Astrocyte of the spinal cord (primary cell): ENCODE data around the gene ERBB4.

Experiments
- DNase-seq: peaks from one replicate; pipeline ENCODE4 v3.0.0; 2011; ENCODE audit warnings: low read depth, low spot score
- H3K4me3 ChIP-seq: 2 replicates; pipeline ENCODE4 v1.5.1; 2011; ENCODE audit warnings: low read depth, mild to moderate bottlenecking, low read length, moderate library complexity
- in situ Hi-C: cut with HindIII; loops from 2 replicates; pipeline ENCODE4 v1.10.0; 2017; ENCODE audit warnings: low sequenced_read_pairs
- TF ChIP-seq, protein P1 (sequence below): IDR thresholded peaks from 2 replicates; pipeline ENCODE4 v1.5.1; 2012; ENCODE audit warnings: low read depth, mild to moderate bottlenecking, low read length, inconsistent platforms

The ERBB4 gene

GRCh38 chr2:211349031-211349430, 1189.6 kb downstream of the ERBB4 start:
- TF ChIP-seq, protein P1, sequence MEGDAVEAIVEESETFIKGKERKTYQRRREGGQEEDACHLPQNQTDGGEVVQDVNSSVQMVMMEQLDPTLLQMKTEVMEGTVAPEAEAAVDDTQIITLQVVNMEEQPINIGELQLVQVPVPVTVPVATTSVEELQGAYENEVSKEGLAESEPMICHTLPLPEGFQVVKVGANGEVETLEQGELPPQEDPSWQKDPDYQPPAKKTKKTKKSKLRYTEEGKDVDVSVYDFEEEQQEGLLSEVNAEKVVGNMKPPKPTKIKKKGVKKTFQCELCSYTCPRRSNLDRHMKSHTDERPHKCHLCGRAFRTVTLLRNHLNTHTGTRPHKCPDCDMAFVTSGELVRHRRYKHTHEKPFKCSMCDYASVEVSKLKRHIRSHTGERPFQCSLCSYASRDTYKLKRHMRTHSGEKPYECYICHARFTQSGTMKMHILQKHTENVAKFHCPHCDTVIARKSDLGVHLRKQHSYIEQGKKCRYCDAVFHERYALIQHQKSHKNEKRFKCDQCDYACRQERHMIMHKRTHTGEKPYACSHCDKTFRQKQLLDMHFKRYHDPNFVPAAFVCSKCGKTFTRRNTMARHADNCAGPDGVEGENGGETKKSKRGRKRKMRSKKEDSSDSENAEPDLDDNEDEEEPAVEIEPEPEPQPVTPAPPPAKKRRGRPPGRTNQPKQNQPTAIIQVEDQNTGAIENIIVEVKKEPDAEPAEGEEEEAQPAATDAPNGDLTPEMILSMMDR, result no peak
- H3K4me3 ChIP-seq, result no peak overlapping the region
- no peak for DNase-seq
- in situ Hi-C loops, result no loop called here

- no peak for DNase-seq
- no peak overlapping the region for H3K4me3 ChIP-seq
- TF ChIP-seq, protein P1, result no peak
- in situ Hi-C loops, result no loop called here
Observed at GRCh38 chr2:211347328-211347727, 1191.3 kb downstream of the ERBB4 start.

DNA sequence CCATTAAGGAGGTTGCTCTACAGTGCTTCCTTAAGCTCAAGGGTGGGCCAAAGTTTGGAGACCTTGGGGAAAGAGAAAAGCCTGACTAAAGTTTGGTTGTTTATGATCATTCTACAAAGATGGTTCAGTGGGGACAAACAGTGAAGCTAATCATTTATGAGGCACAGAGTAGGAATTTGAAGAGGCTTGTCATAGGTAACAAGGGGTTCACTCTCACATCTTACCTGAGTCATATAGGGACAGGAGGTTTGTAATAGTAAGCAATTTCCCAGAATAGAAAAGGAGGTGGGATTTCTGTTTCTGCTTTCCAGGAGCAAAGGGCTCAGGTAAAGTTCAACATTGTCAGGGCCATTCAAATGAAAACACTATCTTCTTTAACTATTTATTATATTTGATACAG, 1194.3 kb downstream of the ERBB4 start:
- no peak overlapping the region for H3K4me3 ChIP-seq
- TF ChIP-seq, protein P1, result no peak
- no peak for DNase-seq
- in situ Hi-C loops, result no loop called here

DNA sequence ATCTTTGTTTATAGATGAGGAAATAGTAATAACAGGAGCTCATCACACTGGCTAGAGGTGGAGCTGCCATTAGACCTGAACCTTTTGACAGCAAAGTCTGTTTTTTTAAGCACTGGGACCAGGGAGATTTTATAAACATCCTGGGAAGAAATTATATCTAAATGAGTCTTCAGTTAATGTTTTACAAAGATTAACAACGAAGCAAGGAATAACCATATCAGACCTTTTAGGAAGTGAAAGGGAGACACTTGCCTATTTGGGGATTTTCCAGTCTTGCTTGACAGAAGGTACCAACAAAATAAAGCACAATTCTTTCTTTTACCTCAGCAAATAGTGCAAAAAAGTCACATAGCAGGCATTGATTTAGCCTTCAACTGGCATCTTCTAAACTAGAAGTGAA, 1205.2 kb downstream of the ERBB4 start:
- TF ChIP-seq, protein P1, result no peak
- no peak for DNase-seq
- H3K4me3 ChIP-seq, result no peak overlapping the region
- in situ Hi-C loops, result no loop called here

GRCh38 chr2:211331736-211332135, 1206.9 kb downstream of the ERBB4 start:
- H3K4me3 ChIP-seq, result no peak overlapping the region
- TF ChIP-seq, protein P1, result no peak
- DNase-seq, result no peak
- in situ Hi-C loops, result no loop called here

DNA sequence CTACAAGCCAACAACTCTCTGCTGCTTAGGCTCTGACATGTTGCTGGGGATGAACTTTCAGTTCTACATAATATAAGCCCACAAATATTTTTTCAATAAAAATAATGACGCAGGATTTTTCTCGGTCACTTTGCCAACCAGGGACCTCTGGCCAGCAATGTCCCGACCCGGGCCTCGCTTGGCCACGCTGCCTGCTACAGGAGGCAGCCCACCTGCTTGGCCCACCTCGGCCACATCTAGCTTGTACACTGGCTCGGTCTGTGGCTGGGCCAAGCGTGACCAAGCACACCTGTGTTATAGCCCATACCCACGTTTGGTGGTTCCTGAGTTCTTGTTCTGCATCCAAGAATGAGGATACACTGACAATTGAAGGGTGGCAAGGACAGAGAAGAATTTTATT, 1208.7 kb downstream of the ERBB4 start:
- DNase-seq, result no peak
- TF ChIP-seq, protein P1, result no peak
- in situ Hi-C loops, result no loop called here
- no peak overlapping the region for H3K4me3 ChIP-seq

- TF ChIP-seq, protein P1, result no peak
- no peak overlapping the region for H3K4me3 ChIP-seq
- in situ Hi-C loops, result no loop called here
- no peak for DNase-seq
Observed at GRCh38 chr2:211329421-211329820, 1209.2 kb downstream of the ERBB4 start.
